C4-2B (cell line): ENCODE results near the gene NUP93.
"Not testable (repeated sequence)": the region's sequence is repeated elsewhere in the genome, so short reads cannot be mapped to it uniquely, and the experiment has no call there.

Experiments
- H3K27ac ChIP-seq: fragments of 450-650 bp; 2 replicates; pipeline ENCODE4 v1.5.1; 2017
- ZFX ChIP-seq: fragments of 450-650 bp; IDR thresholded peaks from 2 replicates; pipeline ENCODE4 v1.6.1; 2017
- TF ChIP-seq, protein P1 (sequence below): fragments of 450-650 bp; conservative IDR thresholded peaks from 2 replicates; pipeline ENCODE4 v1.5.1; 2017; ENCODE audit warnings: mild to moderate bottlenecking

NUP93 gene

DNA sequence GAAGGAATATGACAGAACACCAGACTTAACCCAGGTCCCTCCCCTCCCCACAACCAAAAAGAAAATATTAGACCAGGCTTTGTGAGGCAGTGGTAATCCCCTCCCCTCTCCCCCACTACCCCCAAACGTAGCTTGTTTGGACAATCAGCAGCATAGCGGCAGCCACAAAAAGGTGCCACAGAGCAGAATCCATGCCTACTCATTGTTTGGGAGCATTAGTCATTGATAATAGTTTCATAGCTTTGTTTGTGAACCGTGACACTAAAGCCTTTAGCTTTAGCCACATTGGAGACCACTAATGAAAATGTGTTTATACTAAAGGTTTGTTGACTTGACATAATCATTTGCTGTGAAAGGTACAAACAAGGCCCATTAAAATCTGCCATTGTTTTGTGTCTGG lies 65.1 kb downstream of the NUP93 start:
- H3K27ac ChIP-seq, result no peak overlapping the region
- TF ChIP-seq, protein P1, sequence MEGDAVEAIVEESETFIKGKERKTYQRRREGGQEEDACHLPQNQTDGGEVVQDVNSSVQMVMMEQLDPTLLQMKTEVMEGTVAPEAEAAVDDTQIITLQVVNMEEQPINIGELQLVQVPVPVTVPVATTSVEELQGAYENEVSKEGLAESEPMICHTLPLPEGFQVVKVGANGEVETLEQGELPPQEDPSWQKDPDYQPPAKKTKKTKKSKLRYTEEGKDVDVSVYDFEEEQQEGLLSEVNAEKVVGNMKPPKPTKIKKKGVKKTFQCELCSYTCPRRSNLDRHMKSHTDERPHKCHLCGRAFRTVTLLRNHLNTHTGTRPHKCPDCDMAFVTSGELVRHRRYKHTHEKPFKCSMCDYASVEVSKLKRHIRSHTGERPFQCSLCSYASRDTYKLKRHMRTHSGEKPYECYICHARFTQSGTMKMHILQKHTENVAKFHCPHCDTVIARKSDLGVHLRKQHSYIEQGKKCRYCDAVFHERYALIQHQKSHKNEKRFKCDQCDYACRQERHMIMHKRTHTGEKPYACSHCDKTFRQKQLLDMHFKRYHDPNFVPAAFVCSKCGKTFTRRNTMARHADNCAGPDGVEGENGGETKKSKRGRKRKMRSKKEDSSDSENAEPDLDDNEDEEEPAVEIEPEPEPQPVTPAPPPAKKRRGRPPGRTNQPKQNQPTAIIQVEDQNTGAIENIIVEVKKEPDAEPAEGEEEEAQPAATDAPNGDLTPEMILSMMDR, result no peak
- no peak for TF ChIP-seq ZFX

DNA sequence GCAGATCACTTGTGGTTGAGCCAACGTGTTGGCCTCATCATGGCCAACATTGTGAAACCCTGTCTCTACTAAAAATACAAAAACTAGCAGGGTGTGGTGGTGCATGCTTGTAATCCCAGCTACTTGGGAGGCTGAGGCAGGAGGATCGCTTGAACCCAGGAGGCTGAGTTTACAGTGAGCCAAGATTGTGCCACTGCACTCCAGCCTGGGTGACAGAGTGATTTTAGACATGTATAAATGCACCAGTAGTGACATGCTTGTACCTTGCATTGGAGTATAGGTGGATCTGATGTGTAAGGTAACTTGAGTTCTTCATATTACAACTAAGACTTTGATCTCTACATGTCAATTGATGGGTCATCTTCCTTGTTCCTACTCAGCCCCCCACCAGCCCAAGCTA lies 67.1 kb downstream of the NUP93 start:
- H3K27ac ChIP-seq, result not testable (repeated sequence)

- no peak for TF ChIP-seq ZFX
- TF ChIP-seq, protein P1, result no peak
- no peak overlapping the region for H3K27ac ChIP-seq
These were observed 67.9 kb downstream of the NUP93 start for GRCh38 chr16:56797861-56798260.

GRCh38 chr16:56798955-56799354 lies 69.0 kb downstream of the NUP93 start:
- TF ChIP-seq ZFX, result no peak
- TF ChIP-seq, protein P1, result no peak
- no peak overlapping the region for H3K27ac ChIP-seq

DNA sequence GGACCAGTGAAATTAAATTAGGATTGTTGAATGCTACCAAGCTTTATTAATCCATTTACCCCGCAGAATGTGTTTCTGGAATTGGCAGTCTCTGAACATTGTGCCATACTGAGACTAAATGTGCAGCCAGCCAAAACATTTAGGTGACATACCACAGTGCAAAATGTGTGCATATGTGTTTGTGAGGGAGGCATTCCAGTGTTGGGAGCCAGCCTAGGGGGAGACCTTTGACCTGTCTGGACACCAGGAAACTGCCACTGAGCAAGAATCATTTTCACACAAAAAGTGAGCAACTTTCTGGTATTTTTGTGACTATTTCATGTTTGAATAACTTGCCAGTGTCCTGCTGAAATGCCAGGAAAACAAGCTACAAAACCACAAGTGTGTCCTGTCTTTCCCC lies 70.4 kb downstream of the NUP93 start:
- TF ChIP-seq, protein P1, result no peak
- no peak for TF ChIP-seq ZFX
- no peak overlapping the region for H3K27ac ChIP-seq

DNA sequence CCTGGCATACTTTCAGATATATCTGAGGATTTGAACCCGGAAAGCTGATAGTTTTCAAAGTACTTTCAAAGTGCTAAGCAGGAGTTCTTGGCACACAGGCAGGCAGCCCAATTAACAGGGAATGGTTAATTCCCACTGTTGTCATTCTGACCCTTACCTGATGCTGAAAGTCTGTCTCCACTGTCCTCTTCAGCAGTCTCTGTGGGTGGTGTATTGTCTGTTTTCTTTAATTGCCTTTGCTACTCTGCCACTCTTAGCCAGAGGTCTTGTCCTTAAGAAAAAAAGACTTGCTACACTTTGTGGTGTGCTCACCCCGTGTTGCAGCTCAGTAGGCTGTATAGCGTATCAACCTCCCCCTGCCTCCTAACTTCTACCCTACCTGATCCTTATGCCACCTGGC lies 71.8 kb downstream of the NUP93 start:
- H3K27ac ChIP-seq, result no peak overlapping the region
- TF ChIP-seq ZFX, result no peak
- TF ChIP-seq, protein P1, result no peak

GRCh38 chr16:56807011-56807675 lies 77.2 kb downstream of the NUP93 start:
- no peak for TF ChIP-seq ZFX
- TF ChIP-seq, protein P1, result no peak
- peak overlapping the region; percentile 77 for H3K27ac ChIP-seq

DNA sequence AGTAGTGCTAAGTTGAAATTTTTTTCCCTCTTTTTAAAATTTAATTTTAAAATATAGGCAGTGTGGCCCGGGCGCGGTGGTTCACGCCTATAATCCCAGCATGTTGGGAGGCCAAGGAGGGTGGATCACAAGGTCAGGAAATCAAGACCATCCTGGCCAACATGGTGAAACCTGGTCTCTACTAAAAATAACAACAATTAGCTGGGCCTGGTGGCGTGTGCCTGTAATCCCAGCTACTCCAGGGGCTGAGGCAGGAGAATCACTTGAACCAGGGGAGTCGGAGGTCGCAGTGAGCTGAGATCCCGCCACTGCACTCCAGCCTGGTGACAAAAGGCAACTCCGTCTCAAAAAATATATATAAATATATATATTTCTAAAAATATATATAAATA lies 77.7 kb downstream of the NUP93 start:
- peak overlapping the region; percentile 77 for H3K27ac ChIP-seq

DNA sequence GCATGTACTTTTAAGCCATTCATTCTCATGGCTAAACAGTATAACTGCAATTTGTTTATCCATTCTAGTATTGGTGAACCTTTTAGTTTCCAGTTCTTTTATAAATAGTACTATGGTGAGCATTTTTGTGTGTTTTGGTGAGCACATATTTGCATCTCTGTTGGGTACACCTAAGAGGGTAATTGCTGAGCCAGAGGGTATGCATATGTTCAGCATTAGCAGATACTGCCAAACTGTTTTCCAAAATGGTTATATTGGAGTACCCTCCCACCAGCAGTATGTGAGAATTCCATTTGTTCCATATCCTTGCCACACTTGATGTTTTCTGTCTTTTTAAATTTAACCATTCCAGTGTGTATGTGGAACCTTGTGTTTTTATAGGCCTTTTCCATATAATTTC lies 81.0 kb downstream of the NUP93 start:
- H3K27ac ChIP-seq, result no peak overlapping the region

DNA sequence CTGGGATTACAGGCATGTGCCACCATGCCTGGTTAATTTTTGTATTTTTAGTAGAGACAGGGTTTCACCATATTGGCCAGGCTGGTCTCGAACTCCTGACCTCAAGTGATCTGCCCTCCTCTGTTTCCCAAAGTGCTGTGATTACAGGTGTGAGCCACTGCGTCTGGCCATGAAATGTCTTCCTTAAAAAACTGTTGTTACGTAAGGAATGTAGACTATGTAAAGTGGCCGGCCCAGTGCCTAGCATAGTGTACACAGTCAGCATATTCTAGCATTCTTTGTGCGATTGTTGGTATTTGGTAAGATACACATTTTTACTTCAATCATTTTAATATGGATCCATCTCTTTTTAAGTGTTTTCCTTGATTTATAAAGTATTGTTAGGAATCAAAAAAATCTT lies 81.7 kb downstream of the NUP93 start:
- H3K27ac ChIP-seq, result not testable (repeated sequence)

More for the DNA sequence above, 81.0 kb downstream of the NUP93 start:
- no peak for TF ChIP-seq ZFX
- TF ChIP-seq, protein P1, result no peak
